H1 (cell line): ENCODE results near the gene PTPRCAP. TPM values are rescaled to one million over a fixed set of nuclear protein-coding genes. Genes with fewer than 3 reads are reported as not detected.

ENCODE experiments used
- CHD1 ChIP-seq: IDR thresholded peaks from 2 replicates; pipeline ENCODE4 v1.6.1; 2012; ENCODE audit warnings: low read depth, low read length, improper control_type of control experiment
- NANOG ChIP-seq: IDR thresholded peaks from 2 replicates; pipeline ENCODE4 v1.6.1; 2011; ENCODE audit warnings: low read length, low read depth, mild to moderate bottlenecking, inconsistent platforms; ENCODE audit not compliant: insufficient read depth, poor library complexity, severe bottlenecking
- NRF1 ChIP-seq: IDR thresholded peaks from 2 replicates; pipeline ENCODE4 v1.6.1; 2011; ENCODE audit warnings: mild to moderate bottlenecking, low read depth, low read length, improper control_type of control experiment
- POLR2A ChIP-seq, 2 experiments: IDR thresholded peaks; 1 replicate in 1 of 2; 2 replicates in 1 of 2; pipeline ENCODE4 v1.6.1; 2011; ENCODE audit warnings: low read depth in 2 of 2, low read length in 2 of 2, mild to moderate bottlenecking in 2 of 2; ENCODE audit errors: control extremely low read depth in 1 of 2
- RNF2 ChIP-seq: fragments of 200-900, 300-1000 bp; sonication (generic); IDR thresholded peaks from 2 replicates; pipeline ENCODE4 v1.7.1; 2016; ENCODE audit warnings: borderline replicate concordance, low read depth, mild to moderate bottlenecking, antibody characterized with exemption, low read length; ENCODE audit not compliant: poor library complexity, severe bottlenecking; ENCODE audit errors: missing control alignments
- USF2 ChIP-seq: IDR thresholded peaks from 2 replicates; pipeline ENCODE4 v1.6.1; 2011; ENCODE audit warnings: low read length, improper control_type of control experiment
- polyA plus RNA-seq, 7 experiments: library from polyadenylated mRNA; depleted of rRNA in 3 of 7; stranded (reverse) in 5 of 7; unstranded in 2 of 7; fragments of >200 nt in 5 of 7; fragments of 200-250 nt in 2 of 7; gene quantifications; 1 replicate in 5 of 7; 2 replicates in 1 of 7; 4 replicates in 1 of 7; pipeline versions ENCODE4 v1.2.1 to v1.2.3, GENCODE V29; 2011 to 2013; ENCODE audit warnings: missing spikeins in 2 of 7, mixed read lengths in 2 of 7
- total RNA-seq: library from RNA; stranded (reverse); fragmentation: NEBNext Ultra II Directional; extraction: Animal tissue kit (Norgen Biotek cat#: 25700); gene quantifications from 2 replicates; pipeline ENCODE4 v1.2.1, GENCODE V29; 2021

The PTPRCAP gene
- total and polyA plus RNA-seq, 2 of the 8 experiments (the other 6 are each of a cell fraction or from before 2014, with no cell fraction given), result 0.78 to 6.7 TPM

- TF ChIP-seq NANOG (no peak), RNF2 (no peak), USF2 (no peak), NRF1 (no peak), POLR2A (IDR thresholded peaks at IDR 0.05; ENCODE audit: control extremely low read depth in 1 of 2, low read depth in 2 of 2, low read length in 2 of 2) (no peak), CHD1 (no peak)
Measured at GRCh38 chr11:67395555-67396258, 41.8 kb downstream of the PTPRCAP start (continued).
